PC-9 (cell line): ENCODE data around the gene RNF126. TPM values are rescaled to one million over a fixed set of nuclear protein-coding genes. Genes with fewer than 3 reads are reported as not detected.

Experiments used
- BruUV-seq: library from RNA; stranded (reverse); fragments of 400-500 nt; replicated peaks from 2 replicates; lab custom pipeline; 2021; lab: Mats Ljungman, UMichigan
- CTCF ChIA-PET: fragments of 300-600 bp; sonication (Branson Sonifier 250); formaldehyde crosslinking; loops from one replicate; lab custom pipeline; 2022; ENCODE audit warnings: antibody characterized with exemption; lab: Charles Lee
- POLR2A ChIA-PET: fragments of 300-600 bp; sonication (Branson Sonifier 250); formaldehyde crosslinking; loops from one replicate; lab custom pipeline; 2022; ENCODE audit warnings: antibody characterized with exemption; ENCODE audit not compliant: unreplicated experiment; lab: Charles Lee
- DNase-seq, 2 experiments: peaks; one replicate each; pipeline versions ENCODE4 v3.0.0 to v3.0.0-alpha.2; 2015 to 2022; ENCODE audit warnings: mixed read lengths in 1 of 2
- H2AFZ ChIP-seq: fragments of 200-600 bp; sonication (generic); 2 replicates; pipeline ENCODE4 v1.8.1; 2017; ENCODE audit warnings: antibody characterized with exemption
- H3F3A ChIP-seq: fragments of 200-600 bp; sonication (generic); 2 replicates; pipeline ENCODE4 v1.8.1; 2017; ENCODE audit warnings: antibody characterized with exemption, mild to moderate bottlenecking, low read depth; ENCODE audit not compliant: insufficient read depth
- H3K27ac ChIP-seq: fragments of 200-600 bp; sonication (generic); 2 replicates; pipeline ENCODE4 v1.6.1; 2016; ENCODE audit warnings: mixed run types
- H3K27me3 ChIP-seq: fragments of 200-600 bp; sonication (generic); 2 replicates; pipeline ENCODE4 v1.6.1; 2016; ENCODE audit warnings: low read depth, mixed run types; ENCODE audit not compliant: insufficient read depth
- H3K36me3 ChIP-seq: fragments of 200-600 bp; sonication (generic); 2 replicates; pipeline ENCODE4 v1.6.1; 2016; ENCODE audit warnings: low read depth, mixed run types
- H3K4me1 ChIP-seq: fragments of 200-600 bp; sonication (generic); replicated peaks from 2 replicates; pipeline ENCODE4 v1.6.1; 2016; ENCODE audit warnings: mixed run types; ENCODE audit not compliant: insufficient read depth
- H3K4me2 ChIP-seq: fragments of 200-600 bp; sonication (generic); 2 replicates; pipeline ENCODE4 v1.6.1; 2017; ENCODE audit warnings: mixed run types
- H3K4me3 ChIP-seq: fragments of 200-600 bp; sonication (generic); 2 replicates; pipeline ENCODE4 v1.6.1; 2016; ENCODE audit warnings: mixed run types
- H3K79me2 ChIP-seq: fragments of 200-600 bp; sonication (generic); 2 replicates; pipeline ENCODE4 v1.6.1; 2017; ENCODE audit warnings: low read depth, mixed run types
- H3K9me2 ChIP-seq: fragments of 200-600 bp; sonication (generic); 2 replicates; pipeline ENCODE4 v1.8.1; 2017; ENCODE audit warnings: mild to moderate bottlenecking; ENCODE audit not compliant: insufficient read depth
- H3K9me3 ChIP-seq: fragments of 200-600 bp; sonication (generic); 2 replicates; pipeline ENCODE4 v1.8.1; 2016; ENCODE audit warnings: low read depth; ENCODE audit not compliant: insufficient read depth
- H4K20me1 ChIP-seq: fragments of 200-600 bp; sonication (generic); 2 replicates; pipeline ENCODE4 v1.8.1; 2017; ENCODE audit not compliant: insufficient read depth
- EZH2 ChIP-seq: fragments of 200-600 bp; sonication (generic); IDR thresholded peaks from 2 replicates; pipeline ENCODE4 v1.8.0; 2017; ENCODE audit warnings: antibody characterized with exemption, low read depth
- intact Hi-C: fragments of 100-400 bp; cut with micrococcal nuclease; formaldehyde crosslinking; loops from one replicate; pipeline ENCODE4 v1.10.0; 2022; ENCODE audit not compliant: unreplicated experiment
- total RNA-seq: library from RNA; stranded (reverse); gene quantifications from 2 replicates; pipeline ENCODE4 v1.2.3, GENCODE V29; 2021
- TF ChIP-seq, protein P1 (sequence below): fragments of 200-600 bp; sonication (generic); conservative IDR thresholded peaks from 2 replicates; pipeline ENCODE4 v1.6.1; 2017; ENCODE audit warnings: mixed run types, antibody characterized with exemption, mild to moderate bottlenecking, moderate library complexity

Gene RNF126
- total RNA-seq, 1 experiment from 2014 or later = 54.4 TPM

DNA sequence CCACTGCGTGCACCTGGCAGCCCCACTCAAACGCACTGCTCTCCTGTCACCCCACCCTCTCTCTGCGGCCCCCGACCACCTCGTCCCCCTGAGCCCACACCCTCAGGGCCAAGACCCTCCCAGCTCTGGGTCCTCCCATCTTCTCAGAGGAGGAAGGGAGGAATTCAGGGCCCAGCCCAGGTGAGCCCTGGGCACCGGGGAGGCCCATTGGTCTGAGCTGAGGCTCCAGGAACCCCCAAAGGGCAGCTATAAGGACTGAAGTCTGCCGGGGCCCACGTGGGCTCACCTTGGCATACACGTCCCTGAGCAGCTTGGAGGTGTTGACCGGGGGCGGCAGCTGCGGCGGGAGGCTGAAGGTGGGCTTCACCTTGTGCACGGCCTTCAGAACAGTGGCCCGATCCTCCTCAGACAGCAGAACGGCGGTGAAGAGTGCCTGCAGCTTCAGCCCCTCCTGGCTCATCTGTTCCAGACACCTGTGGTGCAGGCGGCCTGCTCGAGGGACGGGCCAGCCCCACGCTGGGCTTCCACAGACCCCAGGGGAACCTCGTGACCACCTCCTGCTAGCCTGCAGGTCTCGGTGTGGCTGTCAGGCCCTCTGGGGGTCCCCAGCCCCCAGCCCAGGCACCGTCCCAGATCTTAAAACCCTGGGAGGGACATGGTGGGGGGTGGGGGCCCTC lies 38.4 kb downstream of the RNF126 start:
- H3K4me1 ChIP-seq = no peaks in the 10 kb centered on the region
- H3K9me2 ChIP-seq = no peaks in the 10 kb centered on the region
- peaks cover 4% of the 10 kb centered on the region for H4K20me1 ChIP-seq
- H3K27me3 ChIP-seq = no peaks in the 10 kb centered on the region
- BruUV-seq = no TSS peak
- TF ChIP-seq EZH2 = no peak
- TF ChIP-seq, protein P1, sequence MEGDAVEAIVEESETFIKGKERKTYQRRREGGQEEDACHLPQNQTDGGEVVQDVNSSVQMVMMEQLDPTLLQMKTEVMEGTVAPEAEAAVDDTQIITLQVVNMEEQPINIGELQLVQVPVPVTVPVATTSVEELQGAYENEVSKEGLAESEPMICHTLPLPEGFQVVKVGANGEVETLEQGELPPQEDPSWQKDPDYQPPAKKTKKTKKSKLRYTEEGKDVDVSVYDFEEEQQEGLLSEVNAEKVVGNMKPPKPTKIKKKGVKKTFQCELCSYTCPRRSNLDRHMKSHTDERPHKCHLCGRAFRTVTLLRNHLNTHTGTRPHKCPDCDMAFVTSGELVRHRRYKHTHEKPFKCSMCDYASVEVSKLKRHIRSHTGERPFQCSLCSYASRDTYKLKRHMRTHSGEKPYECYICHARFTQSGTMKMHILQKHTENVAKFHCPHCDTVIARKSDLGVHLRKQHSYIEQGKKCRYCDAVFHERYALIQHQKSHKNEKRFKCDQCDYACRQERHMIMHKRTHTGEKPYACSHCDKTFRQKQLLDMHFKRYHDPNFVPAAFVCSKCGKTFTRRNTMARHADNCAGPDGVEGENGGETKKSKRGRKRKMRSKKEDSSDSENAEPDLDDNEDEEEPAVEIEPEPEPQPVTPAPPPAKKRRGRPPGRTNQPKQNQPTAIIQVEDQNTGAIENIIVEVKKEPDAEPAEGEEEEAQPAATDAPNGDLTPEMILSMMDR = no peak
- no peak overlapping the region for H3K27ac ChIP-seq
- H3K4me2 ChIP-seq = no peak overlapping the region
- POLR2A ChIA-PET = no interaction called here
- CTCF ChIA-PET = no interaction called here
- 0 out of 2 replicates have a peak, but pooled peaks cover 7% of the 10 kb centered on the region for H3K36me3 ChIP-seq
- no peak overlapping the region for H2AFZ ChIP-seq
- no peak overlapping the region for H3K4me3 ChIP-seq
- intact Hi-C loops = no loop called here
- H3K79me2 ChIP-seq = no peaks in the 10 kb centered on the region
- H3K9me3 ChIP-seq = no peaks in the 10 kb centered on the region
- no peak for DNase-seq
- H3F3A ChIP-seq = no peaks in the 10 kb centered on the region

DNA sequence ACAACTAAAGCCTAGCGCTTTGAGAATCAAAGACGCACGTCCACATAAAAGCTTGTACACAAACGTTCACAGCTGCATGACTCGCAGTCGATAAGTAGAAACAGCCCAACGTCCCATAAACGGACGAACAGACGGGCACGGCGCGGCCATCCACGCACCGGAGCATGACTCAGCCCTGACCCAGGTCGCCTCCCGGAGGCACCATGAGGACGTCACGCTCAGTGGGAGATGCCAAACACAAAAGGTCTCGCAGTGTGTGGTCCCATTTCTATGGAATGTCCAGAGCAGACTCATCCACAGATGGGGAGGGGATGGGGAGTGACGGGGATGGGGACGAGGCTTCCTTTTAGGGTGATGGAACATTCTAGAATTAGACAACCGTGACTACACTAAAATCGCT lies 39.0 kb downstream of the RNF126 start:
- 0 out of 2 replicates have a peak, but pooled peaks cover 7% of the 10 kb centered on the region for H3K36me3 ChIP-seq
- H3K4me2 ChIP-seq = no peak overlapping the region
- CTCF ChIA-PET = no interaction called here
- no peak overlapping the region for H2AFZ ChIP-seq
- no peaks in the 10 kb centered on the region for H3K27me3 ChIP-seq
- BruUV-seq = no TSS peak
- H3K9me2 ChIP-seq = no peaks in the 10 kb centered on the region
- no peak overlapping the region for H3K4me3 ChIP-seq
- no peak overlapping the region for H3K27ac ChIP-seq
- no peaks in the 10 kb centered on the region for H3K4me1 ChIP-seq
- no peak for DNase-seq
- H3K9me3 ChIP-seq = no peaks in the 10 kb centered on the region
- POLR2A ChIA-PET = no interaction called here
- TF ChIP-seq, protein P1 = no peak
- TF ChIP-seq EZH2 = no peak
- H4K20me1 ChIP-seq = peaks cover 3% of the 10 kb centered on the region
- intact Hi-C loops = no loop called here
- no peaks in the 10 kb centered on the region for H3F3A ChIP-seq
- H3K79me2 ChIP-seq = no peaks in the 10 kb centered on the region

DNA sequence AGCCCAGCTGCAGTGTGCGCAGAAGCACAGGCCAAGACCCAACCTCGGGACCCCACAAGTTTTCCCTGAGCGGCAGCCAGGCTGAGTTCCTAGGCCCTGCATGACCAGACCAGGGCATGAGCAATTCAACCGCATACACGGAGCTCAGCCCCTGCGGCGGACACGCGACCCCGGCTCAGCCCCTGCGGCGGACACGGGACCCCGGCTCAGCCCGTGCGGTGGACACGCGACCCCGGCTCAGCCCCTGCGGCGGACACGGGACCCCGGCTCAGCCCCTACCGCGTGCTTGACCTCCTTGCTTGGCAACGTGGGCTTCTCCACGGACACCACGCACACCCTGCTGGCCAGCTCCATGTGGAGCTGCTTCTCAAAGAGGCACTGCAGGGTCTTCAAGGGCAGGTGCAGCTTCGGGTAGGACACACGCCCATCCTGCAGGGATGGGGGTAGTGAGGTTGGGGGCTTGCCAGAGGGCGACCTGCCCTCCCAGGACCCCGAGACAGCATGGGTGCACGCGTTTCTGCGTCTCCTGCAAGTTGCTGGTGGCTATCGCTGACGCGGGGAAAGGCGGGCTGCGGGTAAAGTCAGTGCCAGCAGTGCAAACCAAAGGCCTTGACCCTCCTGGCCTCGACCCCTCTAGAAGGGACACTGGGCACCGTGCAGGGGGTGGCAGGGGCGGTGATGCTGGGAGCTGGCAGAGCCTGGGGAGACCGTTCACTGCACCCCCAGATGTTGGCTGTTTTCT lies 39.7 kb downstream of the RNF126 start:
- TF ChIP-seq EZH2 = no peak
- TF ChIP-seq, protein P1 = no peak
- H3K4me3 ChIP-seq = no peak overlapping the region
- CTCF ChIA-PET = no interaction called here
- H3K4me1 ChIP-seq = no peaks in the 10 kb centered on the region
- H3K9me2 ChIP-seq = no peaks in the 10 kb centered on the region
- H3K9me3 ChIP-seq = no peaks in the 10 kb centered on the region
- no peaks in the 10 kb centered on the region for H3K79me2 ChIP-seq
- H3F3A ChIP-seq = no peaks in the 10 kb centered on the region
- no peak overlapping the region for H3K4me2 ChIP-seq
- BruUV-seq = no TSS peak
- no peaks in the 10 kb centered on the region; the same call in 1 of the 2 replicates for H4K20me1 ChIP-seq
- intact Hi-C loops = no loop called here
- H2AFZ ChIP-seq = no peak overlapping the region
- no peaks in the 10 kb centered on the region for H3K27me3 ChIP-seq
- POLR2A ChIA-PET = no interaction called here
- 0 out of 2 replicates have a peak, but pooled peaks cover 1% of the 10 kb centered on the region for H3K36me3 ChIP-seq
- H3K27ac ChIP-seq = no peak overlapping the region
- DNase-seq = no peak
